K562 (cell line): ENCODE results near the gene CBL. TPM values are rescaled to one million over a fixed set of nuclear protein-coding genes. Genes with fewer than 3 reads are reported as not detected.

Experiments
- BCL6 ChIP-seq: fragments of 250-450 bp; sonication (Bioruptor Pico); IDR thresholded peaks from 2 replicates; pipeline ENCODE4 v1.4.0; 2020
- BRD9 ChIP-seq: fragments of 450-650 bp; IDR thresholded peaks from 2 replicates; pipeline ENCODE4 v1.6.1; 2018; ENCODE audit warnings: low read depth; ENCODE audit not compliant: partially characterized antibody
- CHD2 ChIP-seq: IDR thresholded peaks from 2 replicates; pipeline ENCODE4 v1.6.1; 2011; ENCODE audit warnings: low read depth, low read length
- ETV6 ChIP-seq, 3 experiments: fragments of 150-350 bp in 1 of 3; sonication (generic) in 1 of 3; formaldehyde crosslinking in 1 of 3; IDR thresholded peaks; 2 replicates each; pipeline versions ENCODE4 v1.6.1 to v1.8.0; 2014 to 2022; ENCODE audit warnings: borderline replicate concordance in 2 of 3, low read depth in 2 of 3, antibody characterized with exemption in 1 of 3, low read length in 1 of 3, mild to moderate bottlenecking in 1 of 3, missing genetic modification reagents in 1 of 3
- FOXK2 ChIP-seq, 2 experiments: fragments of 450-650 bp; IDR thresholded peaks in 1 of 2; conservative IDR thresholded peaks in 1 of 2; 2 replicates each; pipeline ENCODE4 v1.6.1; 2016; ENCODE audit warnings: low read depth in 2 of 2, mild to moderate bottlenecking in 1 of 2
- HMG20B ChIP-seq: fragments of 250-450 bp; sonication (Bioruptor Pico); IDR thresholded peaks from 2 replicates; pipeline ENCODE4 v1.5.0; 2021; ENCODE audit warnings: mild to moderate bottlenecking
- HNRNPL ChIP-seq: fragments of 200-400 bp; formaldehyde crosslinking; IDR thresholded peaks from 2 replicates; pipeline ENCODE4 v1.6.1; 2017; ENCODE audit warnings: low read depth, mild to moderate bottlenecking, low read length
- PHF20 ChIP-seq: fragments of 450-650 bp; IDR thresholded peaks from 2 replicates; pipeline ENCODE4 v1.6.1; 2018; ENCODE audit not compliant: partially characterized antibody
- POLR2AphosphoS5 ChIP-seq: IDR thresholded peaks from 2 replicates; pipeline ENCODE4 v1.6.1; 2011; ENCODE audit warnings: mild to moderate bottlenecking, low read depth, low read length, moderate library complexity; ENCODE audit not compliant: control insufficient read depth, insufficient read depth
- SAFB ChIP-seq: fragments of 200-400 bp; formaldehyde crosslinking; IDR thresholded peaks from 2 replicates; pipeline ENCODE4 v1.6.1; 2017; ENCODE audit warnings: low read depth, low read length, borderline replicate concordance
- SMARCA4 ChIP-seq: fragments of 450-650 bp; IDR thresholded peaks from 2 replicates; pipeline ENCODE4 v1.6.1; 2016
- TRIM24 ChIP-seq, 2 experiments: fragments of 450-650 bp; IDR thresholded peaks; 2 replicates each; pipeline ENCODE4 v1.6.1; 2016
- ZNF76 ChIP-seq: fragments of 250-450 bp; sonication (Bioruptor Pico); IDR thresholded peaks from 2 replicates; pipeline ENCODE4 v1.4.0; 2020; ENCODE audit warnings: mild to moderate bottlenecking, moderate library complexity, borderline replicate concordance
- ZNF785 ChIP-seq: fragments of 250-450 bp; sonication (Bioruptor Pico); IDR thresholded peaks from 2 replicates; pipeline ENCODE4 v1.4.0; 2020; ENCODE audit warnings: mild to moderate bottlenecking
- polyA plus RNA-seq, 8 experiments: library from polyadenylated mRNA; depleted of rRNA in 4 of 8; stranded (reverse) in 5 of 8; unstranded in 3 of 8; fragments of >200 nt; fragmentation: Nextera tagmentation in 2 of 8; fragmentation: Illumina TruSeq in 1 of 8; extraction: Ambion mirVana in 2 of 8; extraction: Trizol in 1 of 8; gene quantifications; 2 replicates each; pipeline versions ENCODE4 v1.2.1 to v1.2.3, GENCODE V29; 2011 to 2014; ENCODE audit warnings: inconsistent platforms in 1 of 8, missing spikeins in 1 of 8
- total RNA-seq, 7 experiments: library from RNA; depleted of rRNA in 6 of 7; stranded (reverse); fragments of >200 nt in 6 of 7; fragmentation: Illumina TruSeq in 2 of 7; extraction: Trizol in 2 of 7; gene quantifications; 2 replicates each; pipeline versions ENCODE4 v1.2.1 to v1.2.3, GENCODE V29; 2011 to 2021; ENCODE audit warnings: low replicate concordance in 1 of 7
- TF ChIP-seq, protein P1 (sequence below), 2 experiments: fragments of 450-650 bp in 1 of 2; sonication (generic) in 1 of 2; formaldehyde crosslinking in 1 of 2; IDR thresholded peaks; 2 replicates each; pipeline versions ENCODE4 v1.7.1 to v1.9.0; 2016 to 2022; ENCODE audit warnings: inconsistent platforms in 1 of 2, mild to moderate bottlenecking in 1 of 2, missing genetic modification reagents in 1 of 2
- TF ChIP-seq, protein P2 (sequence below): fragments of 450-650 bp; conservative IDR thresholded peaks from 2 replicates; pipeline ENCODE4 v1.6.1; 2016; ENCODE audit warnings: missing genetic modification characterization, low read depth, mild to moderate bottlenecking, missing compliant biosample characterization, moderate library complexity

CBL gene
- total and polyA plus RNA-seq, 9 of the 15 experiments (the other 6 are each of a cell fraction or from before 2014, with no cell fraction given) = 3.2 to 24.9 (median 9.9) TPM

DNA sequence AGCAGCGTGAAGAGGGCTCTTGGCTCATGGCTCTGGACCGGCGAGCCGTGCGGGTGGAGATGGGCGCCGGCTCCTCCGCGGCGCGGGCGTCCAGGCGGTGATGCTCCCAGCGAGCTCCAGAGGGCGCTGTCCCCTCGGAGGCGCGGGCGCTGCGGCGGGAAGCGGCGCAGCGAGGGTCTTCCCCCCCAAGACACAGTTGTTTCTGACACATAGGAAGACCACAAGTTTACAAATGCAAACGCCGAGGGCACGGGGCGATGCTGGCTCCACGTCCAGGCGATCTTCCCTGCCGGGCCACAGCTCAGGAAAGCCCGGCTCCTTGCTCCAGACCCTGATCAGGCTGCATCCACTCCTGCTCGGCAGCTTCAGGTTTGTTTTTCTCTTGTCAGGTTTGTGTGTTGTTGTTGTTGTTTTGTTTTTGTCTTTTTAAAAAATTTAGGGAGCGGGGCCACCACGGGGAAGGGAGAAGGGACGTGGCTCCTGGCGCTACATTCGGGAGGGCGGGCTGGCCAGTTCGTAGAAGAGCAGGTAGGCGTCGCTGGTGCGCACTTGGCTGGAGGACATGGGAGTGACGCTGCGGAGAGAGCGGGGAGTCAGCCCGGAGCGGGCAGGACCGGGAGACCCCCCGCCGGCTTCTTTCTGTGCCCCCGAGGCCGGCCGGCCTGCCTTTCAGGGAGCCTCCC lies 150.4 kb downstream of the CBL start (continued):
- TF ChIP-seq SMARCA4 (peak; percentile 47; the same call in 1 of the 2 replicates), ETV6 (IDR thresholded peaks at IDR 0.05; ENCODE audit: borderline replicate concordance in 1 of 2, low read depth in 2 of 2, low read length in 1 of 2) (no peak), ETV6 (CRISPR knock-in tag; IDR thresholded peaks at IDR 0.05; ENCODE audit: borderline replicate concordance) (no peak), POLR2AphosphoS5 (no peak), ZNF785 (CRISPR knock-in tag) (no peak), PHF20 (no peak), HNRNPL (no peak), BCL6 (CRISPR knock-in tag) (no peak), CHD2 (no peak), SAFB (no peak), BRD9 (peak; percentile 73), ZNF76 (no peak), TRIM24 (IDR thresholded peaks at IDR 0.05) (no peak), FOXK2 (conservative IDR thresholded peaks at IDR 0.05 in 1 of 2, IDR thresholded peaks at IDR 0.05 in 1 of 2; ENCODE audit: low read depth in 2 of 2) (no peak; a peak in 1 of 4 replicates), HMG20B (CRISPR knock-in tag) (no peak)
- TF ChIP-seq, protein P1, sequence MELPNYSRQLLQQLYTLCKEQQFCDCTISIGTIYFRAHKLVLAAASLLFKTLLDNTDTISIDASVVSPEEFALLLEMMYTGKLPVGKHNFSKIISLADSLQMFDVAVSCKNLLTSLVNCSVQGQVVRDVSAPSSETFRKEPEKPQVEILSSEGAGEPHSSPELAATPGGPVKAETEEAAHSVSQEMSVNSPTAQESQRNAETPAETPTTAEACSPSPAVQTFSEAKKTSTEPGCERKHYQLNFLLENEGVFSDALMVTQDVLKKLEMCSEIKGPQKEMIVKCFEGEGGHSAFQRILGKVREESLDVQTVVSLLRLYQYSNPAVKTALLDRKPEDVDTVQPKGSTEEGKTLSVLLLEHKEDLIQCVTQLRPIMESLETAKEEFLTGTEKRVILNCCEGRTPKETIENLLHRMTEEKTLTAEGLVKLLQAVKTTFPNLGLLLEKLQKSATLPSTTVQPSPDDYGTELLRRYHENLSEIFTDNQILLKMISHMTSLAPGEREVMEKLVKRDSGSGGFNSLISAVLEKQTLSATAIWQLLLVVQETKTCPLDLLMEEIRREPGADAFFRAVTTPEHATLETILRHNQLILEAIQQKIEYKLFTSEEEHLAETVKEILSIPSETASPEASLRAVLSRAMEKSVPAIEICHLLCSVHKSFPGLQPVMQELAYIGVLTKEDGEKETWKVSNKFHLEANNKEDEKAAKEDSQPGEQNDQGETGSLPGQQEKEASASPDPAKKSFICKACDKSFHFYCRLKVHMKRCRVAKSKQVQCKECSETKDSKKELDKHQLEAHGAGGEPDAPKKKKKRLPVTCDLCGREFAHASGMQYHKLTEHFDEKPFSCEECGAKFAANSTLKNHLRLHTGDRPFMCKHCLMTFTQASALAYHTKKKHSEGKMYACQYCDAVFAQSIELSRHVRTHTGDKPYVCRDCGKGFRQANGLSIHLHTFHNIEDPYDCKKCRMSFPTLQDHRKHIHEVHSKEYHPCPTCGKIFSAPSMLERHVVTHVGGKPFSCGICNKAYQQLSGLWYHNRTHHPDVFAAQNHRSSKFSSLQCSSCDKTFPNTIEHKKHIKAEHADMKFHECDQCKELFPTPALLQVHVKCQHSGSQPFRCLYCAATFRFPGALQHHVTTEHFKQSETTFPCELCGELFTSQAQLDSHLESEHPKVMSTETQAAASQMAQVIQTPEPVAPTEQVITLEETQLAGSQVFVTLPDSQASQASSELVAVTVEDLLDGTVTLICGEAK (IDR thresholded peaks at IDR 0.05) = 0 out of 2 replicates have a peak, but pooled peaks have one; percentile 42
- TF ChIP-seq, protein P1 (CRISPR knock-in tag; IDR thresholded peaks at IDR 0.05) = no peak
- TF ChIP-seq, protein P2, sequence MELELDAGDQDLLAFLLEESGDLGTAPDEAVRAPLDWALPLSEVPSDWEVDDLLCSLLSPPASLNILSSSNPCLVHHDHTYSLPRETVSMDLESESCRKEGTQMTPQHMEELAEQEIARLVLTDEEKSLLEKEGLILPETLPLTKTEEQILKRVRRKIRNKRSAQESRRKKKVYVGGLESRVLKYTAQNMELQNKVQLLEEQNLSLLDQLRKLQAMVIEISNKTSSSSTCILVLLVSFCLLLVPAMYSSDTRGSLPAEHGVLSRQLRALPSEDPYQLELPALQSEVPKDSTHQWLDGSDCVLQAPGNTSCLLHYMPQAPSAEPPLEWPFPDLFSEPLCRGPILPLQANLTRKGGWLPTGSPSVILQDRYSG (tag) = no peak
